ENCODE measurements around the gene TSPAN18.

TSPAN18 gene

DNA sequence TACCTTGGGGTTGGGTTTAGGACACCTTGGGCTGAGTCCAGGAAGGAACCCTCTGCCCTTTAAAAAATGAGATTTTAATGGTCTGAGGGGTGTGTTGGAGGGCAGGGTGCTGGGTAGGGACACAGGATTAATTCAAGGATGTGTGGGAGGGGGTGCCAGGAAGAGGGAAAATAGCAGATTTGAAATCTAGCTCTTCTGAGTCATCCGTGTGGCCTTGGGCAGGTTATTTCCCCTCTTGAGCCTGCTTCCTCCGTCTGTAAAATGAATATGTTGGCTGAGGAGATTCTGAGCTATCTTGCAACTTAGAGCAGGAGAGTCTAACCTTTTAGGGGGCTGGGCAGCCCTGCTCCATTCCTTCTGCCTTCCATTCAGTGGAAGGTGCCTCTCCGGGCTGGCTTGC is 3.0 kb downstream of the TSPAN18 start:
- no peak for TF ChIP-seq FOXP2 (optimal IDR thresholded peaks at IDR 0.05; ENCODE audit: control extremely low read depth, extremely low read length, insufficient read depth)
- no peak for TF ChIP-seq EZH2 (IDR thresholded peaks at IDR 0.05)
- no peak for TF ChIP-seq POLR2AphosphoS5 (IDR thresholded peaks at IDR 0.05; ENCODE audit: borderline replicate concordance, low read depth, low read length)
- no peak overlapping the region; the same call in 1 of the 2 replicates for H3K27ac ChIP-seq
- H3K9me3 ChIP-seq (ENCODE audit: low read depth, low read length), result no peaks in the 10 kb centered on the region
- H3K36me3 ChIP-seq (ENCODE audit: insufficient read depth, low read length), result no peaks in the 10 kb centered on the region
- DNase-seq (ENCODE audit: low read depth, low spot score), result no peak
- no peak overlapping the region for H3K9ac ChIP-seq (ENCODE audit: insufficient read length)
- peak overlapping the region; percentile 55 for H3K4me3 ChIP-seq

GRCh38 chr11:44730775-44731174 is 4.0 kb downstream of the TSPAN18 start:
- Histone ChIP-seq H3K9ac (ENCODE audit: insufficient read length) (no peak overlapping the region), H3K36me3 (ENCODE audit: insufficient read depth, low read length) (no peaks in the 10 kb centered on the region), H3K4me3 (no peak overlapping the region), H3K27ac (no peak overlapping the region), H3K9me3 (ENCODE audit: low read depth, low read length) (no peaks in the 10 kb centered on the region)
- no peak for DNase-seq (ENCODE audit: low read depth, low spot score)
- TF ChIP-seq FOXP2 (optimal IDR thresholded peaks at IDR 0.05; ENCODE audit: control extremely low read depth, extremely low read length, insufficient read depth) (no peak), EZH2 (IDR thresholded peaks at IDR 0.05) (no peak), POLR2AphosphoS5 (IDR thresholded peaks at IDR 0.05; ENCODE audit: borderline replicate concordance, low read depth, low read length) (no peak)

DNA sequence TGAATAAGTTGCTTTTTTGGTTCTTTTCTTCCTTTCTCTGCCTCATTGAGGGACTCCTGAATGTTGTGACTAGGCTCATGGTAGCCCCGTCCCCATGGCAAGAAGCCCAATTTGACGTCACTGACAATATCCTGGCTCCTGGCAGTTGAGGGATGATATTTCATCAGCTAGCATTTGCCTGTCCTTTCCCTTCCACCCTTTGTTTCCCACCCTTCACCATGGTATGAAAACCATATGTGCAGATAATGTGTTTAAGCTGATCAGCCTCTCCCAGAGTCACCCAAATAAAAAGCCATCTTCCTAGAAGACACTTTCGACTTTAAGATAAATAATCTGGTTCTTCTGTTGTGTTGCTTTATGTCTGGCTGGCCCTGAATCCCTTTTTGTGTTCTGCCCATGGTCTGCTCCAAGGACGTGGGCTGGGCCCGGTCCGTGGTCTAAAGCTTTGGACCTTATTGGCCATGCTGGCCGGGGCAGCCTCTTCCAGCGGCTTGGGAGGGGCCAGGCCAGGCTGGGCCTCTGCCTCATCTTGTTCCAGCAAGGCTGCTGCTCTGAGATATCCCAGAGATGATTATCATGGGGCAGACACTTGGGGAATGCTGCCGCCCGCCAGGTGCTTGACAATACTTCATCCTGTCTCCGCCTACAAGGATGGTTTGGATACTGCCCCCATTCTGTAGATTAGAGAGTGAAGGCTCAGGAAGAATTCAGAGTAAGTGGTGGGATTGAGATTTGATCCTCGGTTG is 5.1 kb downstream of the TSPAN18 start:
- Histone ChIP-seq H3K27ac (peak overlapping the region; percentile 76), H3K36me3 (ENCODE audit: insufficient read depth, low read length) (no peaks in the 10 kb centered on the region), H3K4me3 (no peak overlapping the region), H3K9me3 (ENCODE audit: low read depth, low read length) (no peaks in the 10 kb centered on the region), H3K9ac (ENCODE audit: insufficient read length) (no peak overlapping the region)
- TF ChIP-seq FOXP2 (optimal IDR thresholded peaks at IDR 0.05; ENCODE audit: control extremely low read depth, extremely low read length, insufficient read depth) (no peak), POLR2AphosphoS5 (IDR thresholded peaks at IDR 0.05; ENCODE audit: borderline replicate concordance, low read depth, low read length) (no peak), EZH2 (IDR thresholded peaks at IDR 0.05) (no peak)
- no peak for DNase-seq (ENCODE audit: low read depth, low spot score)

GRCh38 chr11:44732564-44732963 is 5.8 kb downstream of the TSPAN18 start:
- no peak for DNase-seq (ENCODE audit: low read depth, low spot score)
- Histone ChIP-seq H3K36me3 (ENCODE audit: insufficient read depth, low read length) (no peaks in the 10 kb centered on the region), H3K9ac (ENCODE audit: insufficient read length) (no peak overlapping the region), H3K27ac (peak overlapping the region; percentile 76; the same call in 1 of the 2 replicates), H3K9me3 (ENCODE audit: low read depth, low read length) (no peaks in the 10 kb centered on the region), H3K4me3 (no peak overlapping the region)
- TF ChIP-seq FOXP2 (optimal IDR thresholded peaks at IDR 0.05; ENCODE audit: control extremely low read depth, extremely low read length, insufficient read depth), result no peak
- no peak for TF ChIP-seq POLR2AphosphoS5 (IDR thresholded peaks at IDR 0.05; ENCODE audit: borderline replicate concordance, low read depth, low read length)
- no peak for TF ChIP-seq EZH2 (IDR thresholded peaks at IDR 0.05)

GRCh38 chr11:44733877-44734276 is 7.1 kb downstream of the TSPAN18 start:
- Histone ChIP-seq H3K9me3 (ENCODE audit: low read depth, low read length) (no peaks in the 10 kb centered on the region), H3K36me3 (ENCODE audit: insufficient read depth, low read length) (no peaks in the 10 kb centered on the region), H3K9ac (ENCODE audit: insufficient read length) (no peak overlapping the region), H3K4me3 (no peak overlapping the region), H3K27ac (no peak overlapping the region)
- no peak for DNase-seq (ENCODE audit: low read depth, low spot score)
- TF ChIP-seq EZH2 (IDR thresholded peaks at IDR 0.05) (no peak), POLR2AphosphoS5 (IDR thresholded peaks at IDR 0.05; ENCODE audit: borderline replicate concordance, low read depth, low read length) (no peak), FOXP2 (optimal IDR thresholded peaks at IDR 0.05; ENCODE audit: control extremely low read depth, extremely low read length, insufficient read depth) (no peak)

DNA sequence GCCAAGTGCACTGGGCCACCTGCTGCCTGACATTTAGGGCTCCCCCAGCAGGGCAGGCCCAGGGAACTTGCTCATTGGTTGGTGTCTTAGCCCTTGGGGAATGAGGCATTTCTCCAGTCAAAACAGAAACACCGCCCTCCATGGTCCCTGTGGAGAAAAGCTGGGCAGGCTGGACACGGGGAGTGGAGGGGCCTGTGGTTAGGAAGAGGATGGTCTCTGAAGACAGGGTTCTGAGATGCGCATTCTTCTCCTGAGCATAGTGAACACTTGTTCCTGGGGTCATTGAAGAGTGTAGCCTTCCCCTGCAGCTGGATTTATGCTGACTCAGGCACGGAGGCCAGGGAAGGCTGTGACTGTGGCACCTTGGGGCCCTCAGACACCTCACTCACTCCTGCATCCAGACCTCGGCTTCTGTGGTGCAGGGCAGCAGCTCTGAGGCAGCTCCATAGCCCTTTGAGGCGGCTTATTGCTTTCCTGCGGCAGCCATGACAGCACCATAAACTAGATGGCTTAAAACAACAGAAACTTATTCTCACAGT is 8.2 kb downstream of the TSPAN18 start:
- no peak for TF ChIP-seq POLR2AphosphoS5 (IDR thresholded peaks at IDR 0.05; ENCODE audit: borderline replicate concordance, low read depth, low read length)
- TF ChIP-seq EZH2 (IDR thresholded peaks at IDR 0.05), result no peak
- no peak for TF ChIP-seq FOXP2 (optimal IDR thresholded peaks at IDR 0.05; ENCODE audit: control extremely low read depth, extremely low read length, insufficient read depth)
- DNase-seq (ENCODE audit: low read depth, low spot score), result no peak
- Histone ChIP-seq H3K9ac (ENCODE audit: insufficient read length) (no peak overlapping the region), H3K36me3 (ENCODE audit: insufficient read depth, low read length) (no peaks in the 10 kb centered on the region), H3K9me3 (ENCODE audit: low read depth, low read length) (no peaks in the 10 kb centered on the region), H3K27ac (no peak overlapping the region), H3K4me3 (no peak overlapping the region)

GRCh38 chr11:44736791-44737190 is 10.0 kb downstream of the TSPAN18 start:
- Histone ChIP-seq H3K4me3 (no peak overlapping the region), H3K27ac (no peak overlapping the region), H3K9me3 (ENCODE audit: low read depth, low read length) (no peaks in the 10 kb centered on the region), H3K9ac (ENCODE audit: insufficient read length) (no peak overlapping the region), H3K36me3 (ENCODE audit: insufficient read depth, low read length) (no peaks in the 10 kb centered on the region)
- TF ChIP-seq FOXP2 (optimal IDR thresholded peaks at IDR 0.05; ENCODE audit: control extremely low read depth, extremely low read length, insufficient read depth), result no peak
- no peak for TF ChIP-seq EZH2 (IDR thresholded peaks at IDR 0.05)
- no peak for TF ChIP-seq POLR2AphosphoS5 (IDR thresholded peaks at IDR 0.05; ENCODE audit: borderline replicate concordance, low read depth, low read length)
- no peak for DNase-seq (ENCODE audit: low read depth, low spot score)

GRCh38 chr11:44737245-44738085 is 10.7 kb downstream of the TSPAN18 start:
- no peak overlapping the region for H3K4me3 ChIP-seq
- no peak for DNase-seq (ENCODE audit: low read depth, low spot score)
- no peak overlapping the region for H3K27ac ChIP-seq
- H3K9ac ChIP-seq (ENCODE audit: insufficient read length), result no peak overlapping the region
- TF ChIP-seq POLR2AphosphoS5 (IDR thresholded peaks at IDR 0.05; ENCODE audit: borderline replicate concordance, low read depth, low read length) (no peak), EZH2 (IDR thresholded peaks at IDR 0.05) (no peak), FOXP2 (optimal IDR thresholded peaks at IDR 0.05; ENCODE audit: control extremely low read depth, extremely low read length, insufficient read depth) (no peak)
- no peaks in the 10 kb centered on the region for H3K36me3 ChIP-seq (ENCODE audit: insufficient read depth, low read length)
- H3K9me3 ChIP-seq (ENCODE audit: low read depth, low read length), result no peaks in the 10 kb centered on the region

Data from SK-N-MC (cell line).